AG08395 (cell line): Measurements from ENCODE around the gene RAB17.
"Not testable (repeated sequence)": the region's sequence is repeated elsewhere in the genome, so short reads cannot be mapped to it uniquely, and the experiment has no call there.

Experiments used
- DNase-seq: peaks from one replicate; pipeline ENCODE4 v3.0.0; 2012; ENCODE audit warnings: mixed read lengths, low spot score

The RAB17 gene

GRCh38 chr2:237599465-237600110, 9.1 kb upstream of the RAB17 start:
- DNase-seq: no peak

- no peak for DNase-seq
Observed at GRCh38 chr2:237598468-237599208, 8.1 kb upstream of the RAB17 start.

- DNase-seq: no peak
Observed at GRCh38 chr2:237597196-237598145, 6.9 kb upstream of the RAB17 start.

GRCh38 chr2:237596520-237597195, 6.1 kb upstream of the RAB17 start:
- DNase-seq: no peak

- DNase-seq: not testable (repeated sequence)
Observed at GRCh38 chr2:237595829-237596519, 5.4 kb upstream of the RAB17 start.

- no peak for DNase-seq
Observed at GRCh38 chr2:237594514-237594871, 4.0 kb upstream of the RAB17 start.

GRCh38 chr2:237593596-237594320, 3.2 kb upstream of the RAB17 start:
- no peak for DNase-seq

- no peak for DNase-seq
Observed at GRCh38 chr2:237593036-237593435, 2.5 kb upstream of the RAB17 start.

- no peak for DNase-seq
Observed at GRCh38 chr2:237592425-237592980, 2.0 kb upstream of the RAB17 start.

- no peak for DNase-seq
Observed at GRCh38 chr2:237591141-237591881, 777 bp upstream of the RAB17 start.

GRCh38 chr2:237588044-237588696, 2.4 kb downstream of the RAB17 start:
- no peak for DNase-seq

GRCh38 chr2:237585590-237586221, 4.8 kb downstream of the RAB17 start:
- no peak for DNase-seq

- DNase-seq: no peak
Observed at GRCh38 chr2:237583385-237584295, 6.9 kb downstream of the RAB17 start.

GRCh38 chr2:237581751-237582746, 8.5 kb downstream of the RAB17 start:
- peak; percentile 85 for DNase-seq

GRCh38 chr2:237581326-237581725, 9.2 kb downstream of the RAB17 start:
- no peak for DNase-seq
